Fibroblast of pulmonary artery (primary cell): ENCODE results near the gene GLCE.
A peak's percentile ranks its signal among the peaks of the same experiment; 100 is the strongest.

Experiments used
- DNase-seq: peaks from one replicate; pipeline ENCODE4 v3.0.0-alpha.2; 2010; ENCODE audit warnings: low read depth
- H3K4me3 ChIP-seq: replicated peaks from 2 replicates; pipeline ENCODE4 v1.5.1; 2011; ENCODE audit warnings: low read depth, mild to moderate bottlenecking, control low read depth, low read length, moderate library complexity
- TF ChIP-seq, protein P1 (sequence below): IDR thresholded peaks from 2 replicates; pipeline ENCODE4 v1.5.1; 2011; ENCODE audit warnings: mild to moderate bottlenecking, control low read depth, low read length, inconsistent platforms; ENCODE audit errors: missing control alignments

Gene GLCE

DNA sequence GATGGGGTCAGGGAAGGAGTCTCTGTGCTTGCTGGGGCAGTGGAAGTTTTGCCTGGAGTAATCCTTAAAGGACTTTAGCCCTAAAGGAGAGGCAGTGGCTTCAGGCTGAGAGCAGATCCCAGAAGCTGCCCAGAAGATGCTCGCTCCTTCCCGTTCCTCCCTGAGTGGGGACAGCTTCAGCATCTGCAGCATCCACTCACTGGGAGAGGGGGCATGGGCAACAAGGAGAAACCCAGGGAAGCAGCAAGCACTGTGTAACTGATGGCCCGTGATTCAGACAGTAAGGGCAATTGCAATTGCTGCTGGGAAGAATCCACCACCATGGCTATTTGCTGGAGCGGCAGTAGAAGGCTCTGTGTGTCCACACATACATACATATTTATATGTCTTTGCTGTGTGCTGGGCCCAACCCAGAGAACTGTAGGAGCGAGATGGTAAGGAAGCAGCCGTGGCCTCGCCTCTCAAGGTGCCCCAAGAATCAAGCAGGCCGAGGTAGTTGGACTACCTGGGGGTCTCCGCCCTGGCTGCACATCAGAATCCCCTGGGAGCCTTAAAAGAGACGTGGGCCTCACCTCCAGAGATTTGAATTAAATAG, 132.5 kb downstream of the GLCE start:
- no peak overlapping the region for H3K4me3 ChIP-seq
- TF ChIP-seq, protein P1, sequence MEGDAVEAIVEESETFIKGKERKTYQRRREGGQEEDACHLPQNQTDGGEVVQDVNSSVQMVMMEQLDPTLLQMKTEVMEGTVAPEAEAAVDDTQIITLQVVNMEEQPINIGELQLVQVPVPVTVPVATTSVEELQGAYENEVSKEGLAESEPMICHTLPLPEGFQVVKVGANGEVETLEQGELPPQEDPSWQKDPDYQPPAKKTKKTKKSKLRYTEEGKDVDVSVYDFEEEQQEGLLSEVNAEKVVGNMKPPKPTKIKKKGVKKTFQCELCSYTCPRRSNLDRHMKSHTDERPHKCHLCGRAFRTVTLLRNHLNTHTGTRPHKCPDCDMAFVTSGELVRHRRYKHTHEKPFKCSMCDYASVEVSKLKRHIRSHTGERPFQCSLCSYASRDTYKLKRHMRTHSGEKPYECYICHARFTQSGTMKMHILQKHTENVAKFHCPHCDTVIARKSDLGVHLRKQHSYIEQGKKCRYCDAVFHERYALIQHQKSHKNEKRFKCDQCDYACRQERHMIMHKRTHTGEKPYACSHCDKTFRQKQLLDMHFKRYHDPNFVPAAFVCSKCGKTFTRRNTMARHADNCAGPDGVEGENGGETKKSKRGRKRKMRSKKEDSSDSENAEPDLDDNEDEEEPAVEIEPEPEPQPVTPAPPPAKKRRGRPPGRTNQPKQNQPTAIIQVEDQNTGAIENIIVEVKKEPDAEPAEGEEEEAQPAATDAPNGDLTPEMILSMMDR: no peak
- no peak for DNase-seq

DNA sequence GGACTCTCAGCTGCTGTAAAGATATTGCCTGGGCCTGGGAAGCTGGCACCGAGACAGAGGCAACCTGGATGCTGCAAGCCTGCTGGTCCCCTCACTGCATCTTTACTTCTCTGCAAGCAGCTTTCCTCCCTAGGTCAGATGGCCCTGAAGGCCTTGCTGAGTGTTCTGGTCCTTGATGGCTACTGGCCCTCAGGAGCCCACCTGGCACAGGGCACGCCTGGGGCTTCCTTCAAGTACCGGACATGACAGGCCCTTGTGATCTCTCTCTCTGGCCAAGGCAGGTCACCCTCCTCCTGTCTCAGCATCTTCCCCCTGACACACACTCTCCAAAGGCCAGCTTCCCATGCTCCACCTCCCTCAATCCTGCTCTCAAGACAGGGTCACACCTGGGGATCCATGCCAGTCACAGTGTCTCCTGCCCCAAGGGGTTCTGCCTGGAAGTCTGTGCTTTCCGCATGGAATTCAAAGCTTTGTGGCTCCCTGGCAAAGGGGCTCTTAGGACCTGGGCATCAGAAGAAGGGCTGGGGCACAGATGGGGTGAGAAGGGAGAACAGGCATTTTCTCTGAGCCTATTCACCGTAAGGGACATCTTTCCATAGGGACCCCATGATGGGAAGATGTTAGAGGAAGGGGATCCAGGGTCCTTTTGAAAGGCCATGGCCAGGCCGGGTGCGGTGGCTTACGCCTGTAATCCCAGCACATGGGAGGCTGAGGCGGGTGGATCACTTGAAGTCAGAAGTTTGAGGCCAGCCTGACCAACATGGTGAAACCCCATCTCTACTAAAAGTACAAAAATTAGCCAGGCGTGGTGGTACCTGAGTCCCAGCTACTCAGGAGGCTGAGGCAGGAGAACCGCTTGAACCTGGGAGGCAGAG, 133.5 kb downstream of the GLCE start:
- TF ChIP-seq, protein P1: no peak
- no peak overlapping the region for H3K4me3 ChIP-seq
- no peak for DNase-seq

DNA sequence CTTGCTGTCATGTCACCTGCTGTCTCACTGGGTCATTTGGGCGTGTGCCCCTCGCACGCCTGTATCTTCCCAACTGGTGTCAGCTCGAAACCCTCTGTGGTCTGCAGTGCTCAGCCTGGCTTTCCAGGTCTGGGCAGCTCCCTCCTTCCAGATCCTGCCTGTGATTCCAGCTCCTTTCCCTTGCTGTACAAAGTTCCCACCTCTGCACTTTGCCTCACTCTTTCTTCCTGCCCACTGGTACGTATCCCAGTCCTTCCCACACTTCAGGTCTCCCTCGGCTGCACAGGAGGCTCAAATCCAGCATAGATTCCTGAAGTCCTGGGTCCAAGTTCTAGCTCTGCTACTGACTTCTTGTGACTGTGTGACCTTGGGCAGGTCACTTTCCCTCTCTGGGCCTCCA, 136.2 kb downstream of the GLCE start:
- TF ChIP-seq, protein P1: no peak
- H3K4me3 ChIP-seq: no peak overlapping the region
- no peak for DNase-seq

DNA sequence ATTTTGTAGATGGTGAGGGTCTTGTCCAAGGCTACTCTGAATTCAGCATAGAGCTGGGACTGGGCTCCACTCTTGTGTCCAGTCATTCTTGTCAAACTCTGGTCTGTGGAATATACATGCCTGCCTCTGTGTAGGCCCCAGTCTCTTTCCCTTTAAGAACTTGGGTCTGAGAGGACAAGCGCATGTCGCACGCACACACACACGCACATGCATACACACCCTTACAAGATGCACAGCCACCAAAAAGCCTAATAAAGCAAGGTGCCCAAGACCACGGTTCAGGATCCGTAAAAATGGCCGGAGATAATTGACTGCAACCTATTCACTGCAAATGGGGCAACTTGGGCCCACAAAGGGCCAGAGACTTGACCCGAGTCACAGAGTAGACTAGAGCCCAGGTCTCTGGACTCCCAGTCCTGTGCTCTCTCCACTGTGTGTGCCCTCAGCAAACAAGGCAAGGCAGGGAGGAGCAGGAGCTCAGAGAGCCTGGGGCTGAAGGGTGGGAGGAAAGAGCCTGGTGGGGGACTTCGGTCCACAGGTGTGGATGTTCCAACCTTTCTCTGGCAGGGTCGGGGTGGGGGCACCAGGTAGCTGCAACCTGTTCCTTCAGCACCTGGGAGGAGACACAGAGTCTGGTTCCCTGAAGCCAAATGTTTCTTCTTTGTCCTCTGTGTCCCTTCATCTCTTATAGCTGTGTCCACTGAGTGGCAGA, 137.4 kb downstream of the GLCE start:
- DNase-seq: no peak
- TF ChIP-seq, protein P1: no peak
- no peak overlapping the region for H3K4me3 ChIP-seq

DNA sequence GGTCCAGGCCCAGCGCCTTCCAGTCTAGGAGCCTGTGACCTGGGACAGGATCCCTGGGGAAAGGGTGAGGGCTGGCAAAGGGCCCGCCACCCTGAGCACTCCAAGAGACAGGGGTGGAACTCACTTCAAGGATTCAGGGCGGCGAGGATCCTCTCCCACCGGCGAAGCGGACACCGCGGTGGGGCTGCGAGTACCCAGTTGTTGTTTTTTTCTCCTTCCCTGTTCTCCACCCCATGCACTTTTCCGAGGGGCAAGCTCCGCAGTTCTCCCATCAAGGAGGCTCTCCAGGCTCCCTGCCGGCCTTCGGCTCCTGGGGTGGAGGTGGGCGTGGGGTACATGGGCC, 137.9 kb downstream of the GLCE start:
- peak overlapping the region; percentile 40 for H3K4me3 ChIP-seq
- no peak for DNase-seq
- TF ChIP-seq, protein P1: no peak

DNA sequence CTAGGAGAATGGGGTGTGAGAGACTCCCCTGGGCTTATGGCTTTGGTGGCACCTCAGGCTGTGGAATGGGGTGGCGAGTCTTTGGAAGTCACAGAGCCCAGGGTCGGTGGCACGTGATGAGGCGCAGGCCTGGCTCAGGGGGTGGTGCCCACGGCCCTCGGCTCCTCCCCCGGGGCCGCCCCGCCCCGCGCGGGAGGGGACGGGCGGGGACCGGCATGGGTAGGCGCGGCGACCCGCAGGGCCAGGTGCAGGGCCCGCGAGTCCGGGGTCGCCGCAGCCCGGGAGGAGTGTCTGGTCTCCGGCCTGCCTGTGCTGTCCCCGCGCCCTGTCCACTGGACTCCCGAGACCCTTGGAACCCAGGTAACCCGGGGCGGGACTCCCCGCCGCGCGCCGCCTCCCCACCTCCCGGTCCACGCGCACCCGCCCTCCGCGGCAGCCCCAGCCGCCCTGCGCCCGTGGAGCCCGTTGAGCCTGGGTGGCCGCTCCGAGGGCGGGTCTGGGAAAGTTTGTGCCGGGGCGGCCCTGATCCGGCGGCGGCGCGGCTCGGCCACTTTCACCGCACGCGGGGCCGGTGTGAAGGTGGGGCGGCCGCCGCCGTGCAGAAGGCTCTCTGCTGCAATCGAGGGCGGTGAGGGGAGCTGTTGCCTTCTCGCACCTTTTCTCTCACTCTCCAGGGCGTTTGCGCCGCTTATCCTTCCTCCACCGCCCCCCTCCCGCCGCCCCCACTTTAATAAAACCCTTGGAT, 138.4 kb downstream of the GLCE start, which contains the start of gene PAQR5:
Gene PAQR5, plus strand, starts transcription at position 216 of the 745 bp plus-strand sequence. CDS start 61,169 bp downstream, outside the sequence.
- peak within 1 kb of the TSS; percentile 40 for H3K4me3 ChIP-seq
- TF ChIP-seq, protein P1: no peak
- DNase-seq: no peak
